Limb (tissue), 2 donors: Measurements from ENCODE around the gene PDE7B.
"Not testable (repeated sequence)": the region's sequence is repeated elsewhere in the genome, so short reads cannot be mapped to it uniquely, and the experiment has no call there.

Experiments
- DNase-seq, 2 donors: peaks; one replicate each; pipeline ENCODE4 v3.0.0-alpha.2; 2016; ENCODE audit errors: extremely low spot score in 2 of 2

The PDE7B gene

DNA sequence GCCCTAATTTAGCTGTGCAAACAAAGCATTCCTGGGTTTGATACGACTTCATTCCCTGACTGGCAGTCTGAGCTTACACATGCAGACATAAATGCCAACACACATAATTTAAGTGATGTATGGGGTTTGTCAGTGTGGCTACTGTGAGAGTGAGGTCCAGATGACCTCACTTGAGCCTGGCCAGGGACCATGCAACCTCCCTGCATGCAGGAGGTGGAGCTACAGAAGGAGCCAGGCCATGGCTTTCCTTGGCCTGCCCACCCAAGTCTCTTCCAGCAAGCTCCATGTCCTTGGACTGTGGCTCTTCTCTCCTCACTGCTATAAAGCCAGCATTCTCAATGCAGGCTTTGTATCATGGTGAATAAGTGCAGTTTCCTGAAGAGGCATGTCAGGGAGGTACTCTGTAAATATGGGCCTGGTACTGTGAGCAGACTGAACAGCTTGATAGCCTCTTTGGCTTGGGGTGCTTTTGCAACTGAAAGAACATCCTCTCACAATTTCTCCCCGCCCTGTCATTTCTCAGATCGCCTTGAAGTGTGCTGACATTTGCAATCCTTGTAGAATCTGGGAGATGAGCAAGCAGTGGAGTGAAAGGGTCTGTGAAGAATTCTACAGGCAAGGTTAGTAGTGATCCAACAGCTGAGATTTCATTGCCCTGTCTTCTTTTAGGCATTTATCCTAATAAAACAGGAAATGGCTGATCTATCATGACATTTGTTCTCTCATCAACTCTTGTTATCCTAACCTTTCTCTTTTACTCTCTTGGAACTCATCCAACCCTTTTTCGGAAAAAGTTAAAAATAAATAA is 329.4 kb downstream of the PDE7B start:
- DNase-seq = no peak

DNA sequence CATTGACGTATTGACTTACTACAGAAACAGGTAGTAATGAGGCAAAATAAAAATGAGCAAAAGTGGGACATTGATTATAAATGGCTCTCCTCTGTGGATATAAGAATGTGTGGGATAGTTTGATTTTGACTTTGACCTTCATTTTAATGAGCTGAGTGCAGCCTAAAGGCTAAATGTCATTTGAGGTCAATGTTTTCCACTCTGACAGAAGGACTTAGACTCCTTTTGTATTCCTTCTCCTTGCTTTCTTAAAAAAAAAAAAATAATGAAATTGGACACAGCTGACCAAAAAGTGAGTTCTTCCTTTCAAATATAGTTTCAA is 330.0 kb downstream of the PDE7B start:
- no peak for DNase-seq

DNA sequence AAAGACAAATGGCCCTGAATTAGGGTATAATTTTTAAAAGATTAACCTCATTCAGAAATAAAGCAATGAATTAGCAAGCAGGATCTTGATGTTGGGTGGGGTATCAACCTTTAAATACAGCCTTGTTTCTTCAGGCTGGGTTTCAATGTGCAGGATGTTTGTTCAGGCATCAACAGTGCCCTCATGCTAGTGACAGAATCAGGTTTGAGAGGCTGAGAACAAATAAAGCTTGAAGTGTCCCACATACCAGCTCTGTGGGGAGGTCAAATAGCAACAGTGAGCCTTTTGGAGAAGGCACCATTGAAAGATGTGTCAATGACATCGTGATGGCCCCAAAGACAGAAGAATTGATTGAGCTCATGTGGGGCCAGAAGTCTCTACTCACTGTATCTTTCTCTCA is 330.4 kb downstream of the PDE7B start:
- DNase-seq = no peak

DNA sequence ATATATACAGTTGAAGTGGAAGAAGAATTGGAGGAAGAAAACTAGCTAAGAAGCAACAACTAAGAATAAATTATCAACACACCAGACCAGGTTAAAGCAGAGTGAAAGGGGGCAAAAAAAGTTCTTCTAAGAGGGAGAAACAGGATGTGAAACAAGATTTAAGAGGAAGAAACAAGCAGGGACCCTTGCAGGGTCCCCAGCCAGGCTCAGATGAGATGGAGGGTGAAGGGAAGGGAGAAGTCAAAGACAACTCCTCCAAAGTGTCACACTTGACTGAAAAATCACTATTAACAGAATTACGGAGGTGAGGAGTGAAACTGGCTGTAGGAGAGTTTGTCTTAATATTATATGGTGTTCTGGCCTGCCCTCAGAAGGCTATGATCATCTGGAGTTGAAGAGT is 333.2 kb downstream of the PDE7B start:
- DNase-seq = no peak

DNA sequence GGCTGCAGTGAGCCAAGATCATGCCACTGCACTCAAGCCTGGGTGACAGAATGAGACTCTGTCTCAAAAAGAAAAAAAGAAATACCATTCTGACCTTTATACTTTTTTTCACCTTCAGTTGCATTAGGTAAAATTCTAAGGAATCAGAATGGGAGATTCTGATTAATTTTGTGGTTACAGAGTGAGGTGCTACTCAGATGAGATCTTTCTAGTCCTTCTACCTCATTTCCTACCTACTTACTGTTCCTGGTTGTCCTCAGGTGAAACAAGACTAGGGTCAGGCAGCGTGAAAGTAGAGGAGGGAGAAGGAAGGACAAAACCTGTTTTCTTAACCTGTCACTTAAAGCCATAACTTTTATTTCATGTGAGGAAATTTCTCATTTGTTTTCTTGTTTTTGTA is 334.9 kb downstream of the PDE7B start:
- no peak for DNase-seq

DNA sequence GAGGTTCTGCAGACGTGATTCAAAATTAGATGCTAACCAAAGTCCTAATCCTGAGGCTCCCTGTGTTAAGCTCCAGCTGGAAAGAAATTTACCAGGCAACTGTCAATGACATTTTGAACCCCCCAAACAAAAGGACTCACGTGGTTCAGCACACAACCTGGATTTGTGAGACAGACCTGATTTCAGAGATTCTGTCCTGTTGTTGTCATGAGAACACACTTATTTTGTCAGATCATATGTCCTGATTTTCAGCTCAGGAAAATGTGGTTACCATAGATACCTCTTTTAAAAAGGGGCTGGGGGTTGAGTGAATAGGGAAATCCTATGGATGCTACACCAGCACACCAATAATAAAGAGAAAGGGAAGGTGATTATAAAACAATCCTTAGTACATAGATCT is 337.0 kb downstream of the PDE7B start:
- DNase-seq = no peak

DNA sequence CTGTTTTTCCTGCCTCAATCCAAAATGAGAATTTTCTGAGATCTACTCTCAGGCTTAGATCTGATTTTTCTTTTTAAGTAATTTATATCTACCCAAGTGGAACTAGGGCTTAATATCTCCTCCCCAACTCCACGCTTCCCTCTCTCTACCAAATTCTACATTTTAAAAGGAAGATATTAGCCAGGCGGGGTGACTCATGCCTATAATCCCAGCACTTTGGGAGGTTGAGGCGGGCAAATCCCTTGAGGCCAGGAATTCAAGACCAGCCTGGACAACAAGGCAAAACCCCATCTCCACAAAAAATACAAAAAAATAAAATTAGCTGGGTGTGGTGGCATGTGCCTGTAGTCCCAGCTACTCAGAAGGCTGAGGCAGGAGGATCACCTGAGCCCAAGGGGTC is 337.6 kb downstream of the PDE7B start:
- no peak for DNase-seq

DNA sequence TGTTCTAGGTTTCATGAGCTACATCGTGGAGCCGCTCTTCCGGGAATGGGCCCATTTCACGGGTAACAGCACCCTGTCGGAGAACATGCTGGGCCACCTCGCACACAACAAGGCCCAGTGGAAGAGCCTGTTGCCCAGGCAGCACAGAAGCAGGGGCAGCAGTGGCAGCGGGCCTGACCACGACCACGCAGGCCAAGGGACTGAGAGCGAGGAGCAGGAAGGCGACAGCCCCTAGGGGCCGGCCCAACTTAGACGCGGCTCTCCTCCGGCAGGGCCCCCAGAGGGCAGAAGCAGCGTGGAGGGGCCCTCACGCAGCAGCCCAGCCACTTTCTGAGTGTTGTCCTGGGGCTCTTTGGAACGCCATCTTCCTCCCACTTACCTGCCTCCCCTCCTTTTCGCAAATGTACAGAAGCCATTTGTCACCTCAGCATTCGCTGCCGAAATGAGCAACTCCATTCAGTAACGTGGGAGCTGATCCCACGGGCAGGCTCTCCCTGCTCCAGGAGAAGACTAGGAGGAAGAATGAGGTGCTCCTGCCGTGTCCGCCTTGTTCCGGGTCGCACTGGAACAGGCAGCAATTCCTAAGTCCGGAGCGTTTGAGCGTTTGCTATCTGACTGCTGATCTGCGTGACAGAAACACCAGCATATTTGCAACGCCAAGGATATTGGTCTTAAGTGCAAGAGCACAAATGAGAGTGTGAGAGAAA is 340.3 kb downstream of the PDE7B start:
- no peak for DNase-seq

DNA sequence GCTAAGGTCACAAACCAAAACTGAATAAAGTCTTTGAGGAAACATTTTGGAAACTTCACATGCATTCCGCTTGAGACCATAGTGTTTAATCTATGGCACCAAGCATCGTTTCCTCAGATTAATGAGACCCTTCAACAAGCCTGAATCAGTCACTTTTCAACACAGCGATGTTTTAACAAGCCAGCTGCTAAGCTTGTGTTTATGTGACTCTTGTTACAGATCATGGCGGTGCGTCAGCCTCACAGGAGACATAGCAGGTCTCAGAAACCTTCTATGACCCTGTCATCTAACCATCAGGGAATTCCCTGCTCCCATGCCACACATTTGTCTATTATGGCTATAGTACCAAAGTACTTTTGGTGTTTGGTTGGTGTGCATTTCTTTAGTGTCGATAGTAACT is 341.4 kb downstream of the PDE7B start:
- DNase-seq = no peak

DNA sequence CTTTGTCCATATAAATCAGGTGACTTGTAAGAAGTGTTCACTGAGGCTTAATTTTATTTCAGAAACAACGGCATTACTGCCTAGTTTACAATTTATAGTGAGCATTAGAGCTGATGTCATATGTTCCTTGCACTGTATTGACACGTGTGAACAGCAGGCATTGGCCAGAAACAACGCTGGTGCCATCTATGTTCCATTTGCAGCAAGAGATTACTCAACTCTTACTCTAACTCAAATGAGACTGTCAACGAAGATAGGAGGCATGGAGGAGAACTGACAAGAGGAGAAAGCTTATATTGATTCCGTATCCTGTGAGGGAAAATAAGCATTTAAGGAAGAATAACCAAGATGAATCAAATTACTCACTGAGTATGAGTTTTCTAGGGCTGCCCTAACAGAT is 350.2 kb downstream of the PDE7B start:
- DNase-seq = no peak

DNA sequence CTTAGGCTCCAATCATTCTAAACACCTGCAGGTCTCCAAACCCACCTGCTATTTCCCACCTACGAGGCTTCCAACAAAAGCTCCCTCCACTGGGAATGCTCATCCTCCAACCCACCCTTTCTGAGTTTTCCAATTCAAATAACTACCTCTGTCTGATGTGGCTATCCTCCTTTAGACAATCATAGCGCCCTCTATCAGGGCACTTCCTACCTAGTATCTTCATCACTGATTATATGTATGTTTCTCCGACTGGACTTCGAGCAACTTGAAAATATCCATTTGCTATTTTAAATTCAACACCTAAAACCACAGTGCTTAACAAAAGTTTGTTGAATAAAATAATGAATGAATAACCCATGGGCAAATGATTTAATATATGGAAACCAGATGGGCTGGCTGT is 357.3 kb downstream of the PDE7B start:
- DNase-seq = no peak

DNA sequence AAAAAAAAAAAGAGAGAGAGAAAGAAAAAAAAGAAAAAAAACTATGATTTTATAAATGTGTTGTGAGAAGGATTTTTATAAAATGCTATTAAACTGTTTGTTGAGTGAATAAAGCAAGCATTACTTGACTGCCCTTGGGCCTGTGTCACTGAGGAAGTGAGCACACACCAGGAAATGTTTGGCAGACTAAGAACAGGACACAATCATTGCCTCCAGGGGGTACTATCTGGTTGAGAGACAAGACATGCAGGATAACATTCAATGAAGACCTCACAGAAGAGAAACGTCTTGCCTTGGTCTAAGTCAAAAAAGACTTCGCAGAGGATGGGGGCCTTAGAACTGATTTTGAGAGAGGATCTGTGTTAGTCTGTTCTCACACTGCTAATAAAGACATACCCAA is 358.0 kb downstream of the PDE7B start:
- no peak for DNase-seq

DNA sequence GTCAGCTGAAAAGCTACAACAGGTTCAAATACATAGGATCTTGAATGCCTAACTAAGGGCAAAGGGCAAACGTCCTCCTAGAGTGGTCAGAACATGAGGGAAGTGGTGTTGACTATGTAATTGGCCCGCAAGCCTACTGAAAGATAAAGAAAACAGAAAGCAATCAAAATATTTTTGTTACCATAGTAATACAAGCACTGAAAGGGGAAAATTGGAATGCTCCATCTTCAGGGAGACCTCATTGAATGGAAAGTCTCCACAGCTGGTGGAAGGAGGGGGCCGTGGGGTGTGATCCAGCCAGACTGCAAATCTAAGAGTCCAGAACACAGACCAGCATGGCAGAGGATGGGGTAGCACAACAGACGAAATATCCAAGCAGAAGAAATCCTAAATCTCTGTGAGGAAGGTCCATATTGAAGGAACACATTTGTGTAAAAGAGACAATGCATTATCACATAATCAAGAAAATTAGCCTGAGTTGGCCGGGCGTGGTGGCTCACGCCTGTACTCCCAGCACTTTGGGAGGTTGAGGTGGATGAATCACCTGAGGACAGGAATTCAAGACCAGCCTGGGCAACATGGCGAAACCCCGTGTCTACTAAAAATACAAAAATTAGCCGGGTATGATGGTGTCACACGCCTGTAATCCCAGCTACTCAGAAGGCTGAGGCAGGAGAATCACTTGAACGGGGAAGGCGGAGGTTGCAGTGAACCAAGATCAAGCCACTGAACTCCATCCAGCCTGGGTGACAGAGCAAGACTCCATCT is 359.1 kb downstream of the PDE7B start:
- DNase-seq = no peak

DNA sequence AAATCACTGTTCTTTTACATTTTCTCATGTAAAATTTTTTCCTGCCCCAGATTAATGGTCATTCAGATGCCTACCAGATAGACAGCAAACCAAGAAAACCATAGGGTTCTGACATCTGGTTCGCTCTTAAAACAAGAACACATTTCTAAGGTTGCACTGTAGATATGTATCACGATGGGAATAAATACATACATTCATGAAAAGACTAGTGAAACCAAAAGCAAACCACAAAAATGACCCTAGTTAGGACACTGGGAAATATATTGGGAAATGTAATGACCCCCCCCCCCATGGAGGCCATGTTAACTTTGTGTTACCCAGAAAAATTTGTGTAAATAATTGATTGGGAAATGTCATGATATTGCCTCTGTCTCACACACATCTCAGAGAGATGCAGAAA is 361.1 kb downstream of the PDE7B start:
- no peak for DNase-seq

DNA sequence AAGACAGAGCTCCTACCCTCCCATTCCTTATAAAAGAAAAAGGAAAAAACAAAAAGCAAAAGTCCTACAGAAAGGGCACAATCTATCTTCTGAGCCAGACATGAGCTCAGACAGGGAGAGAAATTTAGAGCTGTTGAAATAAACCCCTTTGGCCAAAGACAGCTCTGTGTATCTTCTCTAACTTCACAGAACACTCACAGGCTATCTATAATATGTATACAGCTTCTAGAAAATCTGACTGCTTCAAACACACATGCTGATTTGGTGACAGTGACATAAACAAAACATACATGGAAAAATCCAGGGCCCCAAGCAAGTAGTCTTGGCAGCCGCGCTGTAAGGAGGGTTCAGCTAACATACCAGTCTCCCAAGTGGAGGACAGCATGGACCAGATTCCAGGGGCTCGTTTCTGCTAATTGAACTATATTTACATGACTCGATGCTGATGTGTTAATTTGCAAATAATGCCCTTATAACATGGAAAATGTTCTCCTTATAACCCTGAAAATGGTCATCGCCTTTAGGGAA is 361.6 kb downstream of the PDE7B start:
- no peak for DNase-seq

DNA sequence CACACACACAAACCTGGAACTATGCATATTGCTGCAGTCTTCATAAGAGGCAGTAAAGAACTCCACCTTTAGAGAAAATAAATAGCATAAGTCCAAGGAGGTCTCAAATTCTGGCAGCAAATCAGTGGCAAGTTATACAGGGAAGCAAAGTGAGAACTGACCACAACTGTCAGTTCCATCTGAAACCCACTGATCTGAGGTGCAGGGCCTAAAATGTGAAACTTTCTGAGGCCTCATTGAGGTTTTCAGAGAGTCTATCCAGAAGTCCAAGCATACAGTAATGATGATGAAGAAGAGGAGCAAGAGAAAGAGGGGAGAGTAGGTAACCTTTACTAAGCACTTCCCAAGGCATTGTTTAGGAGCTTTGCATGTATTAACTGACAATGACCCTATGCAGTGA is 362.4 kb downstream of the PDE7B start:
- no peak for DNase-seq

DNA sequence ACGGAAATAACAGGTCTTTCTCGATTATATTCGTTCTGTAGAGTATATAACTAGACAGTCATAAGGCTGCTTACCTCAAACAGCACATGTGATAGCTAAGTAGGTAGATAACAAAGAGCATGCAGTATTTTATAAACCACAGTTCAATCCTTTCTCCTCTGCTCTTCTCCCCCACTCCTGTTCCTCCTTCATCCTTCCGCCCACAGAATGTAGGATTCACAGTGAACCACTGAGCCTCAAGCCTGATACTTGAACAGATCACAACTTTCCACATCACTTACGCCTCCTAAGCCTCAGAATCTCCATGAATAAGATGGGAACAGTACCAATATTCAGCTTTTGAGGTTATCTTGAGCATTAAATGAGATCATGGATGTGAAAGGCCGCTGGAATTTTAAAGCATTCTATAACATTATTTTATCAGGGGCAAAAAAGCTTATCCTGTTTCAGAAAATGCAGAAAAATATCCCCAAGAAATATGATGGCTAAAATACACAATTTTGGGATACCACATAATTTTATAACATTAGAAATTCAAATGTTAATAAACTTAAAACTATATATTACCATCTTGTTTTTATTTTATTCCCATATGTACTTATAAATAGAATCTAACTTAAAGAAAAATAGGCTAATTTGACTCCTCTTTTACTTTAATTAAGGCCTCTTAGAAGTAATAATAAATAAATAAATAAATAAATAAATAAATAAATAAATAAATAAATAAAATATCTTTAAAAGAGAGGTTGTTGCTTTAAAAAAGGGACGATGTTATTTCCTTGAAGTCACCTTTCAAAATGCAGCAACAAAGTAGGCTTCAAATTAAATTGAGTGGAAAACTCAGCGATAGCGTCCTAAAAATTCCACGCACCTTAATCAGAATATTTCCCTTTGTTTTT is 365.3 kb downstream of the PDE7B start:
- no peak for DNase-seq

DNA sequence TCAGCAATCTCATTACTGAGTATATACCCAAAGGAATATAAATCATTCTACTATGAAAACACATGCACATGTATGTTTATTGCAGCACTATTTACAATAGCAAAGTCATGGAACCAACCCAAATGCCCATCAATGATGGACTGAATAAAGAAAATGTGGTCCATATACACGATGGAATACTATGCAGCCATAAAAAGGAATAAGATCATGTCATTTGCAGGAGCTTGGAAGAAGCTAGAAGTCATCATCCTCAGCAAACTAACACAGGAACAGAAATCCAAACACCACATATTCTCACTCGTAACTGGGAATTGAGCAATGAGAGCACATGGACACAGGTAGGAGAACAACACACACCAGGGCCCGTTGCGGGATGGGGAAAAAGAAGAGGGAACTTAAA is 373.5 kb downstream of the PDE7B start:
- not testable (repeated sequence) for DNase-seq

DNA sequence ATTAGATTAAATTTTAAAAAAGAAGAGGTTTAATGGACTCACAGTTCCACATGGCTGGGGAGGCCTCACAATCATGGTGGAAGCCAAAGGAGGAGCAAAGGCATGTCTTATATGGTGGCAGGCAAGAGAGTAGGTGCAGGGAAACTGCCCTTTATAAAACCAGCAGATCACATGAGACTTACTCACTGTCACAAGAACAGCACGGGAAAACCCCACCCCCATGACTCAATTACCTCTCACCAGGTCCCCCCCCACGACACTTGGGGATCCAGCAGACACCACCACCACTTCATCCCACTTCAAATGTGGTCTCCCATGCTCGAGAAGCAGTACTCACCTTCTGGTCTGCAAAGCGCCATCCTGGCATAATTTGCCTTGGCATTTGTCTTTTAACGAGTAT is 374.0 kb downstream of the PDE7B start:
- DNase-seq = no peak

DNA sequence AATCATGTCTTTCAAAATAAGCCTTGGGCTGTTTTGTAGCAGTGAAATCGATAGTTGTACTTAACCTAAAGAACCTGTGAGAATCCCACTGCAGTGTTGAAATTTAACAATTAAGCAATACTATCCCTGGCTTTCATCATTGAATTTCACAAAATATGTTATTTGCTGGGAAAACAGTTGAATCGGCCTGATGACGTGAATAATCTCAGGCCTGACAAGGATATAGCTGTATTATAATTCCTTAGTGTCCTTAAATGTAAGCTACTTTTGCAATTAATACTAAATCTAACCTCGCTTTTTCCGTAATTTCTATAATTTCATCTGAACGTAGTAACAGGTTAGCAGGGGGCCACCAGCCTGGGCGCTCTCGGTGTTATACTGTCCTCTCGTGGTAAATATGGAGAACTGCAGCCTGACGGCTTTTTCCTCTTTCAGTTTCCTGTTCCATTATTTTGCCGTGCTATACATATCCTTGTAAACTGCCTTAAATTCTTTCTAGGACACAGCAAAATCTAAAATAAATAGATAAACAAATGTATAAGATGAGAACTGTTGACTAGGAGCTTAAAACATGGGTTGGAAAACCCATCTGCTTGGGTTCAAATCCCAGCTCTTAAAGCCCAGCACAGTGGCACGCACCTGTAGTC is 374.6 kb downstream of the PDE7B start:
- peak; percentile 66 to 71 for DNase-seq
